ENCODE measurements around the gene NUP214.

NUP214 gene

DNA sequence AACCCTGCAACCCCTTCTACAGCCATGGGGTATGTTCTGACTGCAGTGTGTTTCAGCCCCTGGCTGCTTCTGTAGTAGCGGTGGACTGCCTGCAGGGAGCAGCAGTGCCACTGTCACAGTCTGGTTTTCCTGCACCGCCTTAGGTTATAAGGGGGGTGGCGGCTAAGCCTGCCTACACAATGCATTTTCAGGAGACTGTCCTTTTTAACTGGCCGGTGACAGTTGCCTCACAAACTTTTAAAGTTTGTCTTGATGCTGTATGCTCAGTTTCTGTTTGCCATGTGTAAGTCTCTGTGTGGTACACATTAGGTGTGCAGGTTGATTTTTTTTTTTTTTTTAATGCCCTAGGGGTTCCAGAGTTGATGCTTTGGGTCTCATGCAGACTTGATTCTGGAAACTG lies 53.0 kb downstream of the NUP214 start:
- Histone ChIP-seq H3K9me3 (ENCODE audit: control insufficient read depth, insufficient read depth, low read depth, low read length) (no peaks in the 10 kb centered on the region), H3K4me3 (ENCODE audit: low read depth, low read length) (no peak overlapping the region), H3K27ac (ENCODE audit: extremely low read depth, low read depth, low read length) (no peak overlapping the region), H3K4me1 (ENCODE audit: control insufficient read depth, insufficient read depth, low read length) (no peaks in the 10 kb centered on the region), H3K36me3 (ENCODE audit: control insufficient read depth in 2 of 2, insufficient read depth in 1 of 2, low read length in 2 of 2) (peaks cover 0 to 82% of the 10 kb centered on the region in 2 experiments; a peak in 2 of 3 replicates)
- TF ChIP-seq ZNF10 (tag by site-specific recombination; IDR thresholded peaks at IDR 0.05) (peak; percentile 69), ZNF660 (tag by site-specific recombination; IDR thresholded peaks at IDR 0.05) (peak; percentile 70), SP7 (tag by site-specific recombination; IDR thresholded peaks at IDR 0.05) (no peak), EGR2 (tag by site-specific recombination; IDR thresholded peaks at IDR 0.05; ENCODE audit: low read depth) (peak; percentile 15; the same call in 1 of the 2 replicates), ZNF335 (tag by site-specific recombination; conservative IDR thresholded peaks at IDR 0.05) (no peak), ZNF184 (tag by site-specific recombination; IDR thresholded peaks at IDR 0.05) (no peak), ZSCAN30 (tag by site-specific recombination; IDR thresholded peaks at IDR 0.05) (peak; percentile 66; the same call in 1 of the 2 replicates), ZNF701 (tag by site-specific recombination; IDR thresholded peaks at IDR 0.05) (no peak), ZNF223 (tag by site-specific recombination; IDR thresholded peaks at IDR 0.05) (peak; percentile 100), ZNF138 (tag by site-specific recombination; IDR thresholded peaks at IDR 0.05; ENCODE audit: borderline replicate concordance) (no peak), ZNF658 (tag by site-specific recombination; IDR thresholded peaks at IDR 0.05) (no peak), ZNF571 (tag by site-specific recombination; IDR thresholded peaks at IDR 0.05) (no peak), ZNF114 (tag by site-specific recombination; IDR thresholded peaks at IDR 0.05) (no peak), ZNF585B (tag by site-specific recombination; IDR thresholded peaks at IDR 0.05) (no peak), ZSCAN16 (tag by site-specific recombination; IDR thresholded peaks at IDR 0.05) (no peak), ZNF654 (tag by site-specific recombination; IDR thresholded peaks at IDR 0.05; ENCODE audit: low read depth) (peak; percentile 69), ZNF416 (tag by site-specific recombination; IDR thresholded peaks at IDR 0.05) (no peak), GLIS1 (tag by site-specific recombination; IDR thresholded peaks at IDR 0.05) (no peak), ZNF560 (tag by site-specific recombination; IDR thresholded peaks at IDR 0.05; ENCODE audit: borderline replicate concordance) (no peak), ZNF600 (tag by site-specific recombination; IDR thresholded peaks at IDR 0.05) (peak; percentile 49), ZNF2 (tag by site-specific recombination; IDR thresholded peaks at IDR 0.05) (peak; percentile 80; the same call in 1 of the 2 replicates), ZNF433 (tag by site-specific recombination; IDR thresholded peaks at IDR 0.05; ENCODE audit: low read depth) (no peak), TCF7L2 (IDR thresholded peaks at IDR 0.05; ENCODE audit: borderline replicate concordance, low read depth, low read length) (no peak), ZFHX2 (tag by site-specific recombination; conservative IDR thresholded peaks at IDR 0.05) (0 out of 2 replicates have a peak, but pooled peaks have one; percentile 32), ZNF548 (tag by site-specific recombination; IDR thresholded peaks at IDR 0.05) (no peak), ZNF37A (tag by site-specific recombination; IDR thresholded peaks at IDR 0.05) (no peak)
- TF ChIP-seq, protein P1, sequence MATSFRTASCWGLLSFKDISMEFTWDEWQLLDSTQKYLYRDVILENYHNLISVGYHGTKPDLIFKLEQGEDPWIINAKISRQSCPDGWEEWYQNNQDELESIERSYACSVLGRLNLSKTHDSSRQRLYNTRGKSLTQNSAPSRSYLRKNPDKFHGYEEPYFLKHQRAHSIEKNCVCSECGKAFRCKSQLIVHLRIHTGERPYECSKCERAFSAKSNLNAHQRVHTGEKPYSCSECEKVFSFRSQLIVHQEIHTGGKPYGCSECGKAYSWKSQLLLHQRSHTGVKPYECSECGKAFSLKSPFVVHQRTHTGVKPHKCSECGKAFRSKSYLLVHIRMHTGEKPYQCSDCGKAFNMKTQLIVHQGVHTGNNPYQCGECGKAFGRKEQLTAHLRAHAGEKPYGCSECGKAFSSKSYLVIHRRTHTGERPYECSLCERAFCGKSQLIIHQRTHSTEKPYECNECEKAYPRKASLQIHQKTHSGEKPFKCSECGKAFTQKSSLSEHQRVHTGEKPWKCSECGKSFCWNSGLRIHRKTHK (tag by site-specific recombination; IDR thresholded peaks at IDR 0.05): no peak
- TF ChIP-seq, protein P2, sequence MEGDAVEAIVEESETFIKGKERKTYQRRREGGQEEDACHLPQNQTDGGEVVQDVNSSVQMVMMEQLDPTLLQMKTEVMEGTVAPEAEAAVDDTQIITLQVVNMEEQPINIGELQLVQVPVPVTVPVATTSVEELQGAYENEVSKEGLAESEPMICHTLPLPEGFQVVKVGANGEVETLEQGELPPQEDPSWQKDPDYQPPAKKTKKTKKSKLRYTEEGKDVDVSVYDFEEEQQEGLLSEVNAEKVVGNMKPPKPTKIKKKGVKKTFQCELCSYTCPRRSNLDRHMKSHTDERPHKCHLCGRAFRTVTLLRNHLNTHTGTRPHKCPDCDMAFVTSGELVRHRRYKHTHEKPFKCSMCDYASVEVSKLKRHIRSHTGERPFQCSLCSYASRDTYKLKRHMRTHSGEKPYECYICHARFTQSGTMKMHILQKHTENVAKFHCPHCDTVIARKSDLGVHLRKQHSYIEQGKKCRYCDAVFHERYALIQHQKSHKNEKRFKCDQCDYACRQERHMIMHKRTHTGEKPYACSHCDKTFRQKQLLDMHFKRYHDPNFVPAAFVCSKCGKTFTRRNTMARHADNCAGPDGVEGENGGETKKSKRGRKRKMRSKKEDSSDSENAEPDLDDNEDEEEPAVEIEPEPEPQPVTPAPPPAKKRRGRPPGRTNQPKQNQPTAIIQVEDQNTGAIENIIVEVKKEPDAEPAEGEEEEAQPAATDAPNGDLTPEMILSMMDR (tag by site-specific recombination; IDR thresholded peaks at IDR 0.05): peak; percentile 72; the same call in 1 of the 2 replicates
- TF ChIP-seq, protein P3, sequence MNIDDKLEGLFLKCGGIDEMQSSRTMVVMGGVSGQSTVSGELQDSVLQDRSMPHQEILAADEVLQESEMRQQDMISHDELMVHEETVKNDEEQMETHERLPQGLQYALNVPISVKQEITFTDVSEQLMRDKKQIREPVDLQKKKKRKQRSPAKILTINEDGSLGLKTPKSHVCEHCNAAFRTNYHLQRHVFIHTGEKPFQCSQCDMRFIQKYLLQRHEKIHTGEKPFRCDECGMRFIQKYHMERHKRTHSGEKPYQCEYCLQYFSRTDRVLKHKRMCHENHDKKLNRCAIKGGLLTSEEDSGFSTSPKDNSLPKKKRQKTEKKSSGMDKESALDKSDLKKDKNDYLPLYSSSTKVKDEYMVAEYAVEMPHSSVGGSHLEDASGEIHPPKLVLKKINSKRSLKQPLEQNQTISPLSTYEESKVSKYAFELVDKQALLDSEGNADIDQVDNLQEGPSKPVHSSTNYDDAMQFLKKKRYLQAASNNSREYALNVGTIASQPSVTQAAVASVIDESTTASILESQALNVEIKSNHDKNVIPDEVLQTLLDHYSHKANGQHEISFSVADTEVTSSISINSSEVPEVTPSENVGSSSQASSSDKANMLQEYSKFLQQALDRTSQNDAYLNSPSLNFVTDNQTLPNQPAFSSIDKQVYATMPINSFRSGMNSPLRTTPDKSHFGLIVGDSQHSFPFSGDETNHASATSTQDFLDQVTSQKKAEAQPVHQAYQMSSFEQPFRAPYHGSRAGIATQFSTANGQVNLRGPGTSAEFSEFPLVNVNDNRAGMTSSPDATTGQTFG (tag by site-specific recombination; IDR thresholded peaks at IDR 0.05; ENCODE audit: borderline replicate concordance): no peak
- TF ChIP-seq, protein P4, sequence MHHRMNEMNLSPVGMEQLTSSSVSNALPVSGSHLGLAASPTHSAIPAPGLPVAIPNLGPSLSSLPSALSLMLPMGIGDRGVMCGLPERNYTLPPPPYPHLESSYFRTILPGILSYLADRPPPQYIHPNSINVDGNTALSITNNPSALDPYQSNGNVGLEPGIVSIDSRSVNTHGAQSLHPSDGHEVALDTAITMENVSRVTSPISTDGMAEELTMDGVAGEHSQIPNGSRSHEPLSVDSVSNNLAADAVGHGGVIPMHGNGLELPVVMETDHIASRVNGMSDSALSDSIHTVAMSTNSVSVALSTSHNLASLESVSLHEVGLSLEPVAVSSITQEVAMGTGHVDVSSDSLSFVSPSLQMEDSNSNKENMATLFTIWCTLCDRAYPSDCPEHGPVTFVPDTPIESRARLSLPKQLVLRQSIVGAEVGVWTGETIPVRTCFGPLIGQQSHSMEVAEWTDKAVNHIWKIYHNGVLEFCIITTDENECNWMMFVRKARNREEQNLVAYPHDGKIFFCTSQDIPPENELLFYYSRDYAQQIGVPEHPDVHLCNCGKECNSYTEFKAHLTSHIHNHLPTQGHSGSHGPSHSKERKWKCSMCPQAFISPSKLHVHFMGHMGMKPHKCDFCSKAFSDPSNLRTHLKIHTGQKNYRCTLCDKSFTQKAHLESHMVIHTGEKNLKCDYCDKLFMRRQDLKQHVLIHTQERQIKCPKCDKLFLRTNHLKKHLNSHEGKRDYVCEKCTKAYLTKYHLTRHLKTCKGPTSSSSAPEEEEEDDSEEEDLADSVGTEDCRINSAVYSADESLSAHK (tag by site-specific recombination; IDR thresholded peaks at IDR 0.05): no peak
- TF ChIP-seq, protein P5, sequence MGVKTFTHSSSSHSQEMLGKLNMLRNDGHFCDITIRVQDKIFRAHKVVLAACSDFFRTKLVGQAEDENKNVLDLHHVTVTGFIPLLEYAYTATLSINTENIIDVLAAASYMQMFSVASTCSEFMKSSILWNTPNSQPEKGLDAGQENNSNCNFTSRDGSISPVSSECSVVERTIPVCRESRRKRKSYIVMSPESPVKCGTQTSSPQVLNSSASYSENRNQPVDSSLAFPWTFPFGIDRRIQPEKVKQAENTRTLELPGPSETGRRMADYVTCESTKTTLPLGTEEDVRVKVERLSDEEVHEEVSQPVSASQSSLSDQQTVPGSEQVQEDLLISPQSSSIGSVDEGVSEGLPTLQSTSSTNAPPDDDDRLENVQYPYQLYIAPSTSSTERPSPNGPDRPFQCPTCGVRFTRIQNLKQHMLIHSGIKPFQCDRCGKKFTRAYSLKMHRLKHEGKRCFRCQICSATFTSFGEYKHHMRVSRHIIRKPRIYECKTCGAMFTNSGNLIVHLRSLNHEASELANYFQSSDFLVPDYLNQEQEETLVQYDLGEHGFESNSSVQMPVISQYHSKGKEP (tag by site-specific recombination; IDR thresholded peaks at IDR 0.05): peak; percentile 27; the same call in 1 of the 2 replicates
- POLR2A ChIA-PET: interaction anchor here (0.9 kb wide), 1 partner anchor 14 kb away, joined by 3 read pairs; no protein-coding TSS in a partner anchor
- CTCF ChIA-PET: interaction anchor here (0.6 to 10.2 kb wide), 32 partner anchors 8 to 1265 kb away, joined by 3 to 183 read pairs (median 4); no protein-coding TSS in a partner anchor
